D341Med (cell line): ENCODE data around the gene GALM.
A peak's percentile ranks its signal among the peaks of the same experiment; 100 is the strongest.
"Not testable (repeated sequence)": the region's sequence is repeated elsewhere in the genome, so short reads cannot be mapped to it uniquely, and the experiment has no call there.

ENCODE experiments used
- DNase-seq: peaks from one replicate; pipeline ENCODE4 v3.0.0; 2012; ENCODE audit warnings: low spot score

The GALM gene

DNA sequence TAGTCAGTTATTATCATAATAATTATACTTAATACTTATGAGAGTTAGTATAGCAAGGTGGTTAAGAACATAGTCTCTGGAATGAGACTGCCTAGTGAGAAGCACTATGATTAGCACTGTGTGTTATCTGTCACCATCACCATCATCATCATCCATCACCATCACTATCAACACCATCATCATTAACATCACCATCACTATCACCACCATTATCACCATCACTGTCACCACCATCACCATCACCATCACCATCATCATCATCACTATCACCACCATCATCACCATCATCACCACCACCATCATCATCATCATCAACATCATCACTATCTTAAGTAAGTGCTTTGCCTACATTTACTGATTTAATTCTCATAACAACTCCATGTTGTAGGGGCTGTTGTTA lies 45.6 kb downstream of the GALM start:
- no peak for DNase-seq

DNA sequence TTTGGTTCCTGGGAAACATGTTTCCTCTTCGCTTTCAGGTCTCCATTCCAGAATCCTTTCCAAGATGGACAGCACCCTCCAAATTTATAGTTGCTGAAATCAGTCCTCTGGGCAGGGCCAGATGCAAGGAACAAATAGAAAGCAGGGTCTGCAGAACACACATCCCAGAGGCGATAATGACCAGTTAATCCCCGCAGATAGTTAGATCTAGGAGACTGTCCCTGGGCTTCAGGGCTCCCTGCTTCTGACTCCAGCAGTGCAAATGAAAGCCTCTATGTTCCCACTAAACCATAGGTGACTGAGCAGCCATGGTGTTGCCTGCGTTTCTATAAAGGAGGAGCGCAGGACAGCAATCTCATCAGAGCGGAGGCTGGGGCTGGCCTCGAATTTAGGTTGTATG lies 46.5 kb downstream of the GALM start:
- no peak for DNase-seq

DNA sequence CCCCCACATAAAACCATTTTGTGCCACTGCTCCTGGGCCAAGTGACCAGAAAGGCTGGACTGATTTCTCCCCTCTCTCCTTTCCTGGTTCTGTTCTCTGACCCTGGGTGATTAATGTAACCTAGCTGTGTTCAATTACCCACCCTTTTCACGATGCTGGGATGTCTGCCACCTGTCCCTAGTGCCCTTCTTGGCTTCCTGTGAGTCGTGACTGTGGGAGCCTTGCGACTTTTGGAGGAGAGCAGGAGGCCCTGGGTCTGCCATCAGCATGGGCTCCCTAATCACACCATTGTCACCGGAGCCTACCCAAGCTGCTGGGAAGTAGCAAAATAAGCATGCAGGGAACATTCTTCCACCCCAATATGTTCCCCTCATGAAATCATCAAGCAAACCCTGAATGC lies 47.0 kb downstream of the GALM start:
- DNase-seq, result no peak

DNA sequence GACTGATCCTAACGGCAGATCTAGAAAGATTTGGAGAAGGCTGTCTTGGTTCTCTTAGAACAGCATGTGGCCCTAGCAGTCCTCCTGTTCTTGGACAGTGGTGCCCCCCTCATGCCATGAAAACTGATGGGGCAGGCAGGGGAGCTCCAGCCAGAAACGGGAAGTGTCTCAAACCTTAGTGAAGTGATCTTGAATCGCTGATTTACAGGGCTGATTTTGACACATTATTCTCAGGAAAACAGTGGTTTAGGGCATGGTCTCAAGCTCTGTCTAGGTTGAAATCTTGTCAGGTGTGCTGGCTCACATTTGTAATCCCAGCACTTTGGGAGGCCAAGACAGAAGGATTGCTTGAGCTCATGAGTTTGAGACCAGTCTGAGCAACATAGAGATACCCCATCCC lies 47.4 kb downstream of the GALM start:
- DNase-seq, result no peak

DNA sequence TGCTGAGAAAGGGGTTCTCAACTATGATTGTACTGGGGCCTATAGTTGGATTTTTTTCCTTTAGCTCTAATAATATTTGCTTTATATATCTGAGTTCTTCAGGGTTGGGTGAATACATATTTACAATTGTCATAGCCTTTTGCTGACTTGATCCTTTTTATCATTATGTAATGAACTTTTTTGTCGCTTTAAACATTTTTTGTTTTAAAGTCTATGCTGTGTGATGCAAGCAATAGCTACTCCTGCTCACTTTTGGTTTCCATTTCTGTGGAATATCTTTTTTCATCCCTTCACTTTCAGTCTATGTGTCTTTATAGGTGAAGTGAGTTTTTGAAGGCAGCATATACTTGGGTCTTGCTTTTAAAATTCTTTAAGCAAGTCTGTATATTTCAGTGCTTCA lies 49.0 kb downstream of the GALM start:
- not testable (repeated sequence) for DNase-seq

DNA sequence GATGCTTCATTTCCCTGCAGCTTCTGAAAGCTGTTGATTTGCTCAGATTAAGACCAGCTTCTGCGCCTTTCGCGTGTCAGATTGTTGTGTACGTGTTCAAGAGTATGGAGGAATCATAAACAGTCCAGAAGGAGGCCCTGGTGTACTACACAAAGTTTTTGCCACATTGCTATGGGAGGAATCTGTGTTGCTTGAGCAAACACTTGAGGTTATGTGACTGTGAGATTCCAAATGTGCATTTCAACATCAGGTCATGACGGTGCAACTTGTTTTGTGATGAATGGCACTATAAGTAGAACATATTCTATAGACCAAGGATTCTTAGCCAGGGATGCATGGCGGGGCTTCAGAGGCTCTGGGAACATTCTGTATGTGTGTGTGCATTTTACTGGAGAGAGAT lies 50.3 kb downstream of the GALM start:
- no peak for DNase-seq

DNA sequence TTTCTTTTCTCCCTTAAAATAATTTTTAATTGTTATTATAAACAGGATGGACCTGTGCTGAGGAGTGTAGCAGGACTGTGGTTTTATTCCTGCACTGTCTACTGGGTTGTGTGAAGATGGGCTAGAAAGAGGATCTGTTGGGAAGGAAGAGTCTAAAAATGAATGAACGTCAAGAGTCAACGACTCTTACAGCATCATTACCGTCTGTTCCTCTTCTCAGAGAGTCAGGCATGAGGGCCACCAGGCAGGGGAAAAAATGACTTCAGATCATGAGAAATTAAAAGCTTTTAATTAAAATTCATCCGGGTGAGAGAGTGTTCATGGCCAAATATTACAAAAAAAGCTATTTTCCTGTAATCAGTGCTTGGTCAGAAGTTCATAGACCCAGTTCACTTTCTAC lies 52.7 kb downstream of the GALM start:
- DNase-seq, result no peak

DNA sequence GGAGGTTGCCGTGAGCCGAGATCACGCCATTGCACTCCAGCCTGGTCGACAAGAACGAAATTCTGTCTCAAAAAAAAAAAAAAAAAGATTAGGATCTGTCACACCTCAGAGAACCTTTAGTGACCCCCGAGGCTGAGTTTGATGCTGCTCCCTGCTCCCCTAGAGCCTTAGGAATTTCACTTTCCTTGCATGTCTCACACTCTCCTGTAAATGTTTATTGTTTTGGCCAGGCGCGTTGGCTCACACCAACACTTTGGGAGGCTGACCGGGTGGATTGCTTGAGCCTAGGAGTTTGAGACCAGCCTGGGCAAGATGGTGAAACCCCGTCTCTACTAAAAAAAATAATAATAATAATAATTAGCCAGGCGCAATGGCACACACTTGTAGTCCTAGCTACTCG lies 53.8 kb downstream of the GALM start:
- no peak for DNase-seq

DNA sequence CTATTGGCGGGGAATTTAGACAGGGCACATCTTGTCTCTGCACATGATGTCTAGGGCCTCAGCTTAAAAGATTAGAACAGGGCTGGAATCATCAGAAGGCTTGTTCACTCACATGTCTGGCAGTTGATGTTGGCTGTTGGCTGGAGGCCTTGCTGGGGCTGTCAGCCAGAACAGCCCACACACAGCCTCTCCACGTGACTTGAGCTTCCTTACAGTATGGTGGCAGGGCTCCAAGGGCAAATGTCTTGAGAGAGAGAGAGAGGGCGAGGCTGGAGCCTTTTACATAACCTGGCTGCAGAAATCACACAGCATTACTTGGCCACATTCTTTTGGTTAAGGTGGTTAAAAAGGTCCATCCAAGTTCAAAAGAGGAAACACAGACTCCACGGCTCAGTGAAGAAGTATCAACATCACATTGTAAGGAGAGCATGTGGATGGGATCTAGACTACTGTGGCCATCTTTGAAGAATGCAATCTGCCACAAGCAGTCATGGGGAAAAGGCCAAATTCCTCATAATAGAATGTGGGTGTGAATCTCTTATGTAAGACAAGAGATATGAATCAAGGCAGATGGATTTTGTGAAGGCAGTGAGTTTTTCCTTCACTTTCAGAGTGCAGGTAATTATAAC lies 54.8 kb downstream of the GALM start:
- peak; percentile 70 for DNase-seq

DNA sequence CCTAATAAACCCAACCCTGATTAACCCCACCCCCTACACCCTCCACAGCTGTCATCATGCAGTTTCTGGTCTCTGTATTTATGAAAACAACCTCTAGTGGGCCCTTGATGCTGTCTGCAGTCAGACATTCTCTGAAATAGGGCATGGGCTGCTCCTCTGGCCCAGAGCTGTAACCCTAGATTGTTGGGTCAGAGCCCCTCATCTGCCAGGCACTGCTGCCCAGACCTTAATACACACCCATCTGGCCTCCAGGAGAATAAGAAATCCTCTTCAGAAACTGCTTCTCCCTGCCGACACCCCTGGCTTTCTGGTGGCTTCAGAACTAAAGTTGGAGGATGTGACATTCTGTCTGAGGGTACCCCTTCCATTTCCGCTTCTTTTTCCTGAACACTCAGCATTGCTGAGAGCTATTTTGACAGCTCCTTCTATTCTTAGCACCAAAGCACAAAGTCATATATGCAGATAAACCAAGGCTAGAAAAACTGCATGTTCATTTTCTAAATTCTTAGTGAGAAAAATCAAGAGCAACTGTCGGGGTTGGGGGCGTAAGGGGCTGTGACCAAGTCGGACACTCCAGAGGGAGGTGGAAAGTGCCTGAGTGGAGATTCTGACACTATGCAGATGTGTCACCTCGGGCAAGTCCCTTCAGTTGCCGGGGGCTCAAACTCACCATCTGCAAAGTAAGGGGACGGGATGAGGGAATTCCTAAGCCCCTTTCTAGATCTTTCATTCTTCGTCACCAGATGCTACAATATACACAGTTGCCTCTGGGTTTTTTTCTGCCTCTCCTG lies 56.6 kb downstream of the GALM start:
- DNase-seq, result no peak

DNA sequence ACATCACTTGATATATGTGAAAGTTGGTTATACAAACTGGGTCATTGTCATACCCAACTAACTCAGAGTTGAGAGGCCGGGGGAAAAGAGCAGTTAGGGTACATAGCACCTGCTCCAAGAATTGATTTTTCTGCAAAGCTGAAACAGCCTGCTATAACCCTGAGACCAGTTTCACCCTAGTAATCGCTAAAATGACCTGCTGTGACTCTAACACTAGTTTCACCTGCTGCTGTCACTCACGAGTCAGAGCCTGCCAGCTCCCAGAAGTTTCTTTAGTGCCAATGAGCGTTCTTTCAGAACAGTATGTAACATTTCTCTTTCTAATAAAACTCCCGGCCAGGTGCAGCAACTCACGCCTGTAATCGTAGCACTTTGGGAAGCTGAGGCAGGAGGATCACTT lies 57.3 kb downstream of the GALM start:
- DNase-seq, result no peak

DNA sequence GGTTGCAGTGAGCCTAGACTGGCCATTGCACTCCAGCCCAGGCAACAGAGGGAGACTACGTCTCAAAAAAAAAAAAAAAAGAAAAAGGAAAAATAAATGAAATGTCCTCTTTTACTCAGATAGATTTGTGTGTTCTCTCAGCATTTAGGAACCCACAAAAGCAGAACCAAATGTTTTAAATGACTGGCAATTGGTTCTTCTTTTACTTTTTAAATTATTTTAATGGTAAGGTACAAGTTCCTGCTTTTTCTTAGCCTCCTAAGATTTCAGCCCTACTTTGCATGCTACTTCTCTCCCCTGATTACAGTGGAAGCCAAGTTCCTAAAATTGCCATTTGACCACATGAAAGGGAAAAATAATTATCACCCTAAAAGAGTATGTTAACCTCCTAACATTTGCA lies 61.7 kb downstream of the GALM start:
- no peak for DNase-seq

DNA sequence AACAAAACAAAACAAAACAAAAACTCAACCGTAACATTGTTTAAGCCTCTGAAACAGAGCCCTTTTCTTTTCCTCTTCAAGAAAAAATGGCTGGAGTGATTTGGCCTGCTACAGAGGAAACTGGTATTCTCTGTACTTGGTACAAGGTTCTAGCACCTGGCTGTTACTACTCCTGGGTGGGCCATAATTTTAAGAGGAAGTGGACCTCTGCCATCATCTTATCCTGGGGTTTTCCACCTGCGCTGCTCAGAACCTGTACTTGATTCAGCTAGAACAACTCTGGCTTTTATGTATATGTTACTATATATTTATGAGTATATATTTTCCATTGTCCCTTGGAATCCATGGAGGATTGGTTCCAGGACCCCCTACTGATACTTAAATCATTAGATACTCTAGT lies 62.8 kb downstream of the GALM start:
- DNase-seq, result no peak

DNA sequence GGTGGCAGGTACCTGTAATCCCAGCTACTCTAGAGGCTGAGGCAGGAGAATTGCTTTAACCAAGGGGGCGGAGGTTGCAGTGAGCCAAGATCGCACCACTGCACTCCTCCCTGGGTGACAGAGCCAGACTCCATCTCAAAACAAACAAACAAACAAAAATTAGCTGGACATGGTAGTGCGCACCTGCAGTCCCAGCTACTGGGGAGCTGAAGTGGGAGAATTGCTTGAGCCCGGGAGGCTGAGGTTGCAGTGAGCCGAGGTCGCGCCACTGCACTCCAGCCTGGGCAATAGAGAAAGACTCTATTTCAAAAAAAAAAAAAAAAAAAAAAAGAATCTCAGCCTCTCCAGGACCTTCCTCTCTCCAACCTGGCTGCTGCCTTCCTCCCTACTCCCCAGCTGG lies 65.2 kb downstream of the GALM start:
- DNase-seq, result no peak

DNA sequence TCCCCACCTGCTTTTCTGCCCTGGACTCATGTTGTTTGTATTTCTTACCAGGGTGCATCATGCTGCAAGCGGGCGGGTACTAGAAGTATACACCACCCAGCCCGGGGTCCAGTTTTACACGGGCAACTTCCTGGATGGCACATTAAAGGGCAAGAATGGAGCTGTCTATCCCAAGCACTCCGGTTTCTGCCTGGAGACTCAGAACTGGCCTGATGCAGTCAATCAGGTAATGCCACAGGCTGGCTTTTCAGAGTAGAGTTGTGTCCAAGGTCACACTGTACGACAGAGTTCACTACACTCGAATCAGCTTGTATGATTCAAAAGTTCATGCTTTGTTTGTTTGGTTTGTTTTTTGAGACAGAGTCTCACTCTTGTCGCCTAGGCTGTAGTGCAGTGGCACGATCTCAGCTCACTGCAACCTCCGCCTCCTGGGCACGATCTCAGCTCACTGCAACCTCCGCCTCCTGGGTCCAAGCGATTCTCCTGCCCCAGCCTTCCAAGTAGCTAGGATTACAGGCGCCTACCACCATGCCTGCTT lies 65.8 kb downstream of the GALM start:
- DNase-seq, result no peak

DNA sequence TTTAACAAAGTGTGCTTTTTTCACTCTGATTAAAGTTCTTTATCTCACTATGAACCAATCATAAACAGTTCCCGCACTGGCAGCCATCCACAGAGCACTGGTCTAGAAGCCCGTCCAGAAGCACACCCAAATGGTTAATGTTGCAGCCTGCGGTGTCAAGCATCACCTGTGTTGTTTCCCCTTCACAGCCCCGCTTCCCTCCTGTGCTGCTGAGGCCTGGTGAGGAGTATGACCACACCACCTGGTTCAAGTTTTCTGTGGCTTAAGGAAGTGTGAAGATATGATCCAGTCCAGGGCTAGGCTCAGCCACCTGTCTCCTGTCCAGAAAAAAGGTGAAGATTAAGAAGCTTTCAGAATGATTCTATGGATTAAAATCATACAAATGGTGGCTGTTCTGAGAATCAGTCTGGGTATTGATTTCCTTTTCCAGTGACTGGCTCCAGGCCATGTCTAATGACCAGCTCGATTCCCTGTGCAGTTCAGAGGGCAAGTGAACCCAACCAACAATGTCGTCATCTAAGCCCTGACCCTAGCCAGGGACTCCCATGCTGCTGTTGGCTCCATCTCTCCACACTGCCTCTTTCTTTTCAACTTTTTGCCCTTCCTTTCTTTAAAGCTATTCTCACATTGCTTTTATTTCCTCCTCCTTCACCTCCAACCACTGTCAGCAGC lies 67.5 kb downstream of the GALM start:
- DNase-seq, result no peak

DNA sequence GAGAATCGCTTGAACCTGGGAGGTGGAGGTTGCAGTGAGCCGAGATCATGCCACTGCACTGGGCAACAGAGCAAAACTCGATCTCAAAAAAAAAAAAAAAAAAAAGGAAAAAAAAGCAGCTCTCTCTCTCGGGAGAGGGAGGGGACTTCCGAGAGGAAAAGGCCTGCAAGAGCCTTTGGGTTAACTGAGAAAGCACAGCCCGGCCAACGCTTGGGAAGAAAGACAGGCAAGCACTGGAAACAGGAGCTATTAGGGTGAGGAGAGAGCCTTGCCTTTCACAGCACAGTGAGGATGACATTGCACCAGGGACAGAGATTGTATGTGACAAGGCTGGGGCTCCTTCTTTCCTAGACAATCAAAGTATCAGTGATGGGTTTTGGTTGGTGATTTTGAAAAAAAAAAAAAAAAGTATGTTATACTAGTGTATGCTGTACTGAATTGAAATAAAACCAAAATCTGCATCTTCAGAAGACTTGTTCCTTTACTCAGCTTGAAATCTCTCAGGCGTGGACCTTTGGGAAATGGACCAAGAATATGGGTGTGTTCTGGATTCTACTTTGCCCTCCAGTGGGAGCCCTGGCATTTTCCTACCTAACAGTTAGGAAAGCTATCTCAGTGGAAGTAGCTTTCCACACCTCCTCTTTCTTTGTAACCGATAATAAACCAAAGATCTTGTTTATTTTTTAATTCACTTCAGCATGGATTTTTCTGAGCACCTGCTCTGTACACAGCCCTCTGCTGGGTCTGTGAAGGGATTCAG lies 68.6 kb downstream of the GALM start:
- no peak for DNase-seq

DNA sequence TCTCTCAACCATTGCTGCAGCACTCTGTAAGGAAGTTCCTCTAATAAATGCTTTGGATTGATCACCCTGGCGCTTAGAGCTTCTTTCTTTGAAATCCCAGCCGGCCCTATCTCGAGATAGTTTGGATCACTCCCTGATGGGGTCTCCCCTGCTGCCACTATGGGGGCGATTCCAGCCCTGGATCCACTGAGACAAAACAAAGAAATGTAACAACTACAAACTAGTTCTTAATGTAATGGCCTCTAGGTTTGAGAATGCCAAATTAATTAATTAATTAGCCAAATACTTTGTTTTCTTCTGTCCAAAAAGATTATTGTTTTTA lies 70.0 kb downstream of the GALM start:
- DNase-seq, result no peak

DNA sequence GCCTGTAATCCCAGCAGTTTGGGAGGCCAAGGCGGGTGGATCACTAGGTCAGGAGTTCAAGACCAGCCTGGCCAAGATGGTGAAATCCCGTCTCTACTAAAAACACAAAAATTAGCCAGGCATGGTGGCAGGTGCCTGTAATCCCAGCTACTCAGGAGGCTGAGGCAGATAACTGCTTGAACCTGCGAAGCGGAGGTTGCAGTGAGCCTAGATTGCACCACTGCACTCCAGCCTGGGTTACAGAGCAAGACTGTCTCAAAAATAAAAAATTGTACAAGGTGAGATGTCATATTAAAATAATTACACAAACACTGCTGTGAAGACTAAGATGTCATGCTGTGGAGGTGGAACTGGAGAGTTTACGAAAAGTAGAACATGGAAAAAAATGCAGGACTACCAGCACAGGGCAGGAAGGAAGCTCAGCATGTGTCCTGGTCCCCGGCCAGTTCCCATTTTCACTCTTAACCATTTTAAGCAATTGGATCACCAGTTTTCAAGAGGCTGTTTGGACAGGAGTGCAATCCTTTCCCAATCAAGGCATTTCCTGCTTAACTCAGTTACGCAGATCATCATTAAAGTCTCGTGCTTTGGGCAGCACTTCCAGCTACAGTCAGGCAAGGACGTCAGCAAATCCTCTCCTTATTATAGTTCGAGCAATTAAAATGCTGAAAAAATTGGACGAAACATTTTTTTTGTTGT lies 71.2 kb downstream of the GALM start:
- DNase-seq, result not testable (repeated sequence)

DNA sequence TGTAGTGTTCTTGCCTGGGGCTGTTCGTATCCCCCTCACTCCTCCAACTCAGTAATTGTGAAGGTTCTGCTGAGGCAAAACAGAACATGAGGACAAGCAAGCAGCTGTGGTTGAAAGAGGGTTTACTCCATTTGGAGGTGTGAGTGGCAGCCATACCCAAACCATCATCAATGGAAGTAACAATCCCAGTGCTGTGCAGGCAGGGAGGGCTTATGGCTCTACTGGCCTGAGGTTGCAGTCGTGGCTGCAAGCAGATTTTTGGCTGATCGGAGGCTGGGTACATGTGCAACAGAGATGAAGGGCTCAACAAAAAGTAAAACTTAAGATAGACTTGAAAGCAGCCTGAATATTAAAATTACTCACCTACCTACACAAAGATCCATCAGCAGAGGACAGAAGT lies 72.0 kb downstream of the GALM start:
- DNase-seq, result no peak

DNA sequence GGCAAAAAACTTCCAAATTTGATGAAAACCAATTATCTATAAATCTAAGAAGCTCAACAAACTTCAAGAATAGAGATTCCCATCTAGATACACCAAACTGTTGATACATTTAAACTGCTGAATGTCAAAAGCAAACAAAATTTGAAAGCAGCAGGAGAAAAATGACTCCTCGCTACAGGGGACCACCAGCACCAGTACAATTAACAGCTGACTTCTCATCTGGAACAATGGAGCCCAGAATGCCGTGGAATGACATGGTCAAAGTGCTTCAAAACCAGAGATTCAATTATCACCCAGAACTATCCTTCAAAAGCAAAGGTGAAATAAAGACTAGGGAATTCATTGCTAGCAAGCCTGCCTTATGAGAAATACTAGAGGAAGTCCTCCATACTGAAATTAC lies 73.6 kb downstream of the GALM start:
- no peak for DNase-seq
